CD4-positive, alpha-beta T cell (primary cell): Measurements from ENCODE around the gene LGALS8. TPM values are rescaled to one million over a fixed set of nuclear protein-coding genes. Genes with fewer than 3 reads are reported as not detected.

ENCODE experiments used
- ATAC-seq: fragments of 200-7000 bp; cut with Tn5 transposase; one replicate; pipeline ENCODE4 v1.10.0; 2022; ENCODE audit warnings: mild to moderate bottlenecking; ENCODE audit not compliant: poor library complexity
- CTCF ChIA-PET: fragments of 350-600 bp; sonication (Branson Sonifier 250); formaldehyde crosslinking; loops from one replicate; lab custom pipeline; 2021; ENCODE audit warnings: antibody characterized with exemption, inconsistent platforms; lab: Charles Lee
- POLR2A ChIA-PET: fragments of 350-600 bp; sonication (Branson Sonifier 250); formaldehyde crosslinking; loops from one replicate; lab custom pipeline; 2021; ENCODE audit warnings: antibody characterized with exemption, inconsistent platforms; lab: Charles Lee
- DNase-seq, 14 experiments: peaks; one replicate each; pipeline ENCODE4 v3.0.0-alpha.2; 2013 to 2020; ENCODE audit warnings: mixed read lengths in 2 of 14
- H3K27ac ChIP-seq, 2 donors: one replicate each; pipeline versions ENCODE4 v1.5.1 to v1.7.0; 2013; ENCODE audit warnings: low read length in 2 of 2, low read depth in 1 of 2, mild to moderate bottlenecking in 1 of 2
- H3K27me3 ChIP-seq, 2 experiments: 1 replicate in 1 of 2; 2 replicates in 1 of 2; pipeline versions ENCODE4 v1.6.1 to v1.7.0; 2013; ENCODE audit warnings: low read length in 2 of 2, control low read depth in 1 of 2, mild to moderate bottlenecking in 1 of 2, moderate library complexity in 1 of 2; ENCODE audit not compliant: insufficient read depth in 2 of 2, control insufficient read depth in 1 of 2
- H3K36me3 ChIP-seq: one replicate; pipeline ENCODE4 v1.6.1; 2013; ENCODE audit warnings: low read length, control low read depth; ENCODE audit not compliant: insufficient read depth
- H3K4me1 ChIP-seq: one replicate; pipeline ENCODE4 v1.6.1; 2013; ENCODE audit warnings: low read length, control low read depth; ENCODE audit not compliant: insufficient read depth
- H3K4me3 ChIP-seq: one replicate; pipeline ENCODE4 v1.5.1; 2013; ENCODE audit warnings: mild to moderate bottlenecking, low read length, moderate library complexity
- H3K9me3 ChIP-seq, 2 experiments: 1 replicate in 1 of 2; 2 replicates in 1 of 2; pipeline versions ENCODE4 v1.6.1 to v1.7.0; 2013; ENCODE audit warnings: low read length in 2 of 2, mild to moderate bottlenecking in 2 of 2, control low read depth in 1 of 2, moderate library complexity in 1 of 2; ENCODE audit not compliant: control insufficient read depth in 1 of 2, insufficient read depth in 1 of 2
- H3K27ac Mint-ChIP-seq: one replicate; pipeline ENCODE4 v1.8.0; 2020; ENCODE audit warnings: mixed read lengths
- H3K27me3 Mint-ChIP-seq: one replicate; pipeline ENCODE4 v1.8.0; 2021; ENCODE audit warnings: mixed read lengths
- H3K36me3 Mint-ChIP-seq: one replicate; pipeline ENCODE4 v1.8.0; 2021; ENCODE audit warnings: low read depth, mixed read lengths
- H3K4me1 Mint-ChIP-seq: one replicate; pipeline ENCODE4 v1.8.0; 2021; ENCODE audit warnings: low read depth, mixed read lengths
- H3K4me3 Mint-ChIP-seq: one replicate; pipeline ENCODE4 v1.8.0; 2020; ENCODE audit warnings: mild to moderate bottlenecking, mixed read lengths
- H3K9me3 Mint-ChIP-seq: one replicate; pipeline ENCODE4 v1.8.0; 2020; ENCODE audit warnings: mixed read lengths
- intact Hi-C, 2 experiments: fragments of 100-400 bp; cut with DNase I in 1 of 2; cut with micrococcal nuclease in 1 of 2; formaldehyde crosslinking; loops; one replicate each; pipeline versions ENCODE4 v1.15.1 to v1.9.0; 2023 to 2025; cut with DNase I, micrococcal nuclease
- total RNA-seq, 174 experiments: library from RNA in 2 of 174; stranded (reverse) in 2 of 174; gene quantifications; one replicate each; pipeline ENCODE4 v1.2.3 and lab custom pipeline; 2021 to 2026
- TF ChIP-seq, protein P1 (sequence below): fragments of 200-600 bp; IDR thresholded peaks from one replicate; pipeline ENCODE4 v1.8.0; 2022; ENCODE audit warnings: antibody characterized with exemption, mild to moderate bottlenecking

LGALS8 gene
- total RNA-seq, 2 experiments from 2014 or later, result 138 to 144 TPM

DNA sequence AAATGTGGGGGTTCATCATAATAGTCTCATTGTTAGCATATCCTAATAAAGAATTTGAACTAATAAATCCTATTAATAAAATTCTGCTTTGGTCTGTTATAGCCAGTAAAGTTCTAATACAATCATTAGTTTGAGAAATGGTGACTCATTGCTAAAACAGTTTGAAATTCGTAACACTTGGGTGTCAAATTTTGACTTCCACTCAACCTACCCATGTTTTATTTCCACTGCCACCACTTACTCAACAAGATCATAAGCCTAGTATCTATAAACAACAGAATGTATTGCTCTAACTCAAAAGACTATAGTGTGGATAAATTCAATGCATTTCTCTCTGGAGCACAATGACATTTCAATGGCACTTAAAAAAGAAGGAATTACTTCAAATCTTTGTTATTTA, 29.1 kb downstream of the LGALS8 start:
- intact Hi-C loops, result no loop called here
- H3K27ac Mint-ChIP-seq, result no peak overlapping the region
- CTCF ChIA-PET, result interaction anchor here (0.6 kb wide), 1 partner anchor 798 kb away, joined by 5 read pairs; no protein-coding TSS in a partner anchor

DNA sequence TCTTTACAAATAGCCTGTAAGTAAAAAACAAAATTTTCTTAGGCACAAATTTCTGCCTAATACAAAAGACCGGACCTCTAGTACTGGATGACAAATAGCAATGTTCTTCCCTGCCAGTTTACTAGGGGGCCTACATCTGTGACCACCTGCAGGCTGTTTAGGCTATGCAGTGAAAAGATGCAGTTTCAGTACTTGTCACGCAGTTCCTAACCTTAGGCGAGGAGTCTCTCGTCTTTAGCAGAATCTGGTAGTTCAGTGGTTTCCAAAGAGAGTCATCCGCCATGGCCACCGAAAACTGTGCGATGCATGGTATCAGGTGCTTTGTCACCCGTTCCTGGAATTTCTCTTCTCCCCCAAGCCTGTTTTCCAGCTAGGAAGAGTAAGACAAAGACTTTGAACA, 29.6 kb downstream of the LGALS8 start:
- ATAC-seq (no peak), DNase-seq (no peak)
- ChIA-PET CTCF (no interaction called here), POLR2A (interaction anchor here (0.6 kb wide), 1 partner anchor 178 kb away, joined by 3 read pairs; no protein-coding TSS in a partner anchor)
- no peaks in the 10 kb centered on the region for H3K4me1 Mint-ChIP-seq
- peaks cover 98% of the 10 kb centered on the region for H3K36me3 Mint-ChIP-seq
- no peak overlapping the region for H3K27ac Mint-ChIP-seq
- no peaks in the 10 kb centered on the region for H3K9me3 Mint-ChIP-seq
- H3K36me3 ChIP-seq, result peaks cover 94% of the 10 kb centered on the region
- no peak overlapping the region for H3K27ac ChIP-seq
- TF ChIP-seq, protein P1, sequence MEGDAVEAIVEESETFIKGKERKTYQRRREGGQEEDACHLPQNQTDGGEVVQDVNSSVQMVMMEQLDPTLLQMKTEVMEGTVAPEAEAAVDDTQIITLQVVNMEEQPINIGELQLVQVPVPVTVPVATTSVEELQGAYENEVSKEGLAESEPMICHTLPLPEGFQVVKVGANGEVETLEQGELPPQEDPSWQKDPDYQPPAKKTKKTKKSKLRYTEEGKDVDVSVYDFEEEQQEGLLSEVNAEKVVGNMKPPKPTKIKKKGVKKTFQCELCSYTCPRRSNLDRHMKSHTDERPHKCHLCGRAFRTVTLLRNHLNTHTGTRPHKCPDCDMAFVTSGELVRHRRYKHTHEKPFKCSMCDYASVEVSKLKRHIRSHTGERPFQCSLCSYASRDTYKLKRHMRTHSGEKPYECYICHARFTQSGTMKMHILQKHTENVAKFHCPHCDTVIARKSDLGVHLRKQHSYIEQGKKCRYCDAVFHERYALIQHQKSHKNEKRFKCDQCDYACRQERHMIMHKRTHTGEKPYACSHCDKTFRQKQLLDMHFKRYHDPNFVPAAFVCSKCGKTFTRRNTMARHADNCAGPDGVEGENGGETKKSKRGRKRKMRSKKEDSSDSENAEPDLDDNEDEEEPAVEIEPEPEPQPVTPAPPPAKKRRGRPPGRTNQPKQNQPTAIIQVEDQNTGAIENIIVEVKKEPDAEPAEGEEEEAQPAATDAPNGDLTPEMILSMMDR, result no peak
- no peaks in the 10 kb centered on the region for H3K27me3 ChIP-seq
- no peaks in the 10 kb centered on the region for H3K4me1 ChIP-seq
- no peak overlapping the region for H3K4me3 Mint-ChIP-seq
- H3K9me3 ChIP-seq, result no peaks in the 10 kb centered on the region
- H3K27me3 Mint-ChIP-seq, result no peaks in the 10 kb centered on the region
- no peak overlapping the region for H3K4me3 ChIP-seq
- intact Hi-C loops, result no loop called here

More for the DNA sequence above, 29.1 kb downstream of the LGALS8 start:
- ATAC-seq (no peak), DNase-seq (no peak)
- no peaks in the 10 kb centered on the region for H3K27me3 ChIP-seq
- H3K27me3 Mint-ChIP-seq, result no peaks in the 10 kb centered on the region
- H3K4me3 ChIP-seq, result no peak overlapping the region
- H3K4me1 ChIP-seq, result no peaks in the 10 kb centered on the region
- peaks cover 94% of the 10 kb centered on the region for H3K36me3 ChIP-seq
- no peak overlapping the region for H3K4me3 Mint-ChIP-seq
- POLR2A ChIA-PET, result no interaction called here
- peaks cover 98% of the 10 kb centered on the region for H3K36me3 Mint-ChIP-seq
- TF ChIP-seq, protein P1, result no peak
- H3K9me3 ChIP-seq, result no peaks in the 10 kb centered on the region
- H3K27ac ChIP-seq, result no peak overlapping the region
- H3K9me3 Mint-ChIP-seq, result no peaks in the 10 kb centered on the region
- H3K4me1 Mint-ChIP-seq, result no peaks in the 10 kb centered on the region

DNA sequence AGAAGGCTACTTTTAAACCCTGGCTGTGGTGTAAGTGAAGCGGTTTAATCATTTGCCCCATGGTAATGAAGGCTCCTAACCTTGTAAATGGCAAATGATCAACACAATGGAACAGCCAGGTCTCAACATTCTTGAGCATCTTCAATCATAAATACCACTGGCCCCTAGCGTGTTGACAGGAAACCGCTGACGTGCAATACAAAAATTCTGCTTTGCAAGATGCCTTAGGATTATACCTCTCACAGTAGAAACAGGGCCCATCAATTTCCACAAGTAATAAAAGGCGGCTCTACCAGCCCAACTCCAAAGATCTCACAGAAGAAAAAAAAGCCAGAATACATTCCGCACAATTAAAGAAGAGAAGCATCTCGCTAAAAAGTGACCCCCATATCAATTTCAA, 32.8 kb downstream of the LGALS8 start:
- Histone ChIP-seq H3K4me3 (no peak overlapping the region), H3K36me3 (peaks cover 91% of the 10 kb centered on the region), H3K27ac (no peak overlapping the region), H3K4me1 (no peaks in the 10 kb centered on the region), H3K27me3 (no peaks in the 10 kb centered on the region), H3K9me3 (no peaks in the 10 kb centered on the region)
- POLR2A ChIA-PET, result no interaction called here
- intact Hi-C loops, result loop anchor here in 1 of 2 experiments (5.0 kb wide), 1 partner anchor 36 kb away; no protein-coding TSS in a partner anchor
- CTCF ChIA-PET, result no interaction called here
- no peak overlapping the region for H3K4me3 Mint-ChIP-seq
- DNase-seq, result no peak
- H3K27ac Mint-ChIP-seq, result no peak overlapping the region
- no peaks in the 10 kb centered on the region for H3K27me3 Mint-ChIP-seq
- H3K4me1 Mint-ChIP-seq, result no peaks in the 10 kb centered on the region
- ATAC-seq, result no peak
- peaks cover 96% of the 10 kb centered on the region for H3K36me3 Mint-ChIP-seq
- TF ChIP-seq, protein P1, result no peak
- H3K9me3 Mint-ChIP-seq, result no peaks in the 10 kb centered on the region
